ENCODE measurements around the gene VIT.

- no peak for TF ChIP-seq POLR2A (IDR thresholded peaks at IDR 0.05)
- TF ChIP-seq CTCF (IDR thresholded peaks at IDR 0.05) = no peak
- no peak for TF ChIP-seq POLR2AphosphoS5 (IDR thresholded peaks at IDR 0.05)
Observed at GRCh38 chr2:36650031-36650829, 46.3 kb upstream of the VIT start.

Measured in prostate gland (tissue), 2 donors.